SK-N-MC (cell line): ENCODE measurements around the gene TLR2.

Experiments used
- DNase-seq: peaks from one replicate; pipeline ENCODE4 v3.0.0-alpha.2; 2011; ENCODE audit warnings: low read depth, low spot score
- H3K27ac ChIP-seq: fragments of 200-600 bp; sonication (generic); 2 replicates; pipeline ENCODE4 v1.5.1; 2016; ENCODE audit warnings: mixed run types
- H3K36me3 ChIP-seq: fragments of 200-600 bp; sonication (generic); 2 replicates; pipeline ENCODE4 v1.6.1; 2017; ENCODE audit warnings: antibody characterized with exemption, low read length, mixed read lengths; ENCODE audit not compliant: insufficient read depth
- H3K4me3 ChIP-seq: fragments of 200-600 bp; sonication (generic); 2 replicates; pipeline ENCODE4 v1.5.1; 2016
- H3K9ac ChIP-seq: fragments of 200-600 bp; sonication (generic); 2 replicates; pipeline ENCODE4 v1.8.0; 2017; ENCODE audit warnings: mixed run types, mixed read lengths; ENCODE audit not compliant: insufficient read length
- H3K9me3 ChIP-seq: fragments of 200-600 bp; sonication (generic); 2 replicates; pipeline ENCODE4 v1.6.1; 2017; ENCODE audit warnings: low read depth, mild to moderate bottlenecking, antibody characterized with exemption, low read length, moderate library complexity, mixed read lengths
- EZH2 ChIP-seq: fragments of 200-600 bp; sonication (generic); IDR thresholded peaks from one replicate; pipeline ENCODE4 v1.6.1; 2017; ENCODE audit warnings: antibody characterized with exemption
- FOXP2 ChIP-seq: optimal IDR thresholded peaks from 2 replicates; pipeline ENCODE3; 2011; ENCODE audit warnings: mild to moderate bottlenecking, moderate library complexity; ENCODE audit not compliant: insufficient read depth; ENCODE audit errors: extremely low read length, control extremely low read depth
- POLR2AphosphoS5 ChIP-seq: IDR thresholded peaks from 2 replicates; pipeline ENCODE4 v1.6.1; 2012; ENCODE audit warnings: mild to moderate bottlenecking, low read depth, low read length, borderline replicate concordance

The TLR2 gene

GRCh38 chr4:153676486-153676885 lies 7.6 kb upstream of the TLR2 start:
- Histone ChIP-seq H3K9ac (no peak overlapping the region), H3K36me3 (no peaks in the 10 kb centered on the region), H3K9me3 (no peaks in the 10 kb centered on the region), H3K4me3 (no peak overlapping the region), H3K27ac (no peak overlapping the region)
- TF ChIP-seq EZH2 = no peak
- no peak for TF ChIP-seq FOXP2
- no peak for TF ChIP-seq POLR2AphosphoS5
- no peak for DNase-seq

DNA sequence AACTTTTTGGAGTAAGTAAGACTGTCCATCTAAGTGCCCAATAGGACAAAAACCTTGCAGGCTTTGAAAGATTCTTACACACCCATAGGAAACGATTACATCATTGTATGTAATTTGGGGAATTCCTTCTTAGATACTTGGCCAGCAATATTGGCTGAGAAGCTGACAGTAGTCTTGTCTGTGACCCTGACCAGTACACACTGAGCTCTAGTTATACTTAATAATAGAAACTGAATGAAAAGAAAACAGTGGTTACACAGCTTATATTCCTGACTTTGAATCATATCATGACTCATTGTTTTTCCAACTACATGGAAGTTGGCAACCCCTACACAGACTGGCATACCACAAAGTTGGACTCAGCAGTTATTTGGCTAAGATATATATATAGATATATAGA lies 7.1 kb upstream of the TLR2 start:
- H3K9me3 ChIP-seq = no peaks in the 10 kb centered on the region
- H3K36me3 ChIP-seq = no peaks in the 10 kb centered on the region
- H3K4me3 ChIP-seq = no peak overlapping the region
- H3K27ac ChIP-seq = no peak overlapping the region
- no peak overlapping the region for H3K9ac ChIP-seq
- TF ChIP-seq POLR2AphosphoS5 = no peak
- no peak for TF ChIP-seq FOXP2
- no peak for TF ChIP-seq EZH2
- no peak for DNase-seq

DNA sequence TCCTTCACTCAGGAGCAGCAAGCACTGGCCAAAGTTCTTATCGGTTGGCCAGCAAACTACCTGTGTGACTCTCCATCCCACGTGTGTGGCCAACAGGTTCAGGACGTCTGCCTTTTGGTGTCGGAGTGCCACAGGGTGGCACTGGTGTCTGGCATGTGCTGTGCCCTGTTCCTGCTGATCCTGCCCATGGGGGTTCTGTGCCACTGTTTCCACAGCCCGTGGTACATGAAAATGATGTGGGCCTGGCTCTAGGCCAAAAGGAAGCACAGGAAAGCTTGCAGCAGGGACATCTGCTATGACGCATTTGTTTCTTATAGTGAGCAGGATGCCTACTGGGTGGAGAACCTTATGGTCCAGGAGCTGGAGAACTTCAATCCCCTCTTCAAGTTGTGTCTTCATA lies 4.6 kb upstream of the TLR2 start:
- Histone ChIP-seq H3K4me3 (no peak overlapping the region), H3K27ac (no peak overlapping the region), H3K9ac (no peak overlapping the region), H3K36me3 (no peaks in the 10 kb centered on the region), H3K9me3 (no peaks in the 10 kb centered on the region)
- TF ChIP-seq POLR2AphosphoS5 = no peak
- no peak for TF ChIP-seq EZH2
- TF ChIP-seq FOXP2 = no peak
- DNase-seq = no peak

- TF ChIP-seq FOXP2 (no peak), POLR2AphosphoS5 (no peak), EZH2 (no peak)
- Histone ChIP-seq H3K9ac (no peak overlapping the region), H3K9me3 (peaks cover 7% of the 10 kb centered on the region; the same call in 1 of the 2 replicates), H3K36me3 (no peaks in the 10 kb centered on the region), H3K4me3 (no peak overlapping the region), H3K27ac (no peak overlapping the region)
- no peak for DNase-seq
Measured at GRCh38 chr4:153683763-153684181, 308 bp upstream of the TLR2 start.

GRCh38 chr4:153684971-153685371 lies 891 bp downstream of the TLR2 start:
- Histone ChIP-seq H3K9me3 (peaks cover 9% of the 10 kb centered on the region; the same call in 1 of the 2 replicates), H3K9ac (no peak overlapping the region), H3K4me3 (no peak overlapping the region), H3K36me3 (no peaks in the 10 kb centered on the region), H3K27ac (no peak overlapping the region)
- TF ChIP-seq EZH2 (no peak), POLR2AphosphoS5 (no peak), FOXP2 (no peak)
- no peak for DNase-seq

- TF ChIP-seq EZH2 = no peak
- TF ChIP-seq FOXP2 = no peak
- no peak for TF ChIP-seq POLR2AphosphoS5
- Histone ChIP-seq H3K9me3 (no peaks in the 10 kb centered on the region), H3K4me3 (no peak overlapping the region), H3K27ac (no peak overlapping the region), H3K36me3 (no peaks in the 10 kb centered on the region), H3K9ac (no peak overlapping the region)
- peak; percentile 24 for DNase-seq
Measured at GRCh38 chr4:153704522-153704921, 20.4 kb downstream of the TLR2 start.

- Histone ChIP-seq H3K9me3 (no peaks in the 10 kb centered on the region), H3K4me3 (no peak overlapping the region), H3K36me3 (no peaks in the 10 kb centered on the region), H3K27ac (no peak overlapping the region), H3K9ac (no peak overlapping the region)
- no peak for TF ChIP-seq EZH2
- TF ChIP-seq POLR2AphosphoS5 = no peak
- TF ChIP-seq FOXP2 = no peak
- no peak for DNase-seq
Measured at GRCh38 chr4:153705743-153706468, 21.8 kb downstream of the TLR2 start.

GRCh38 chr4:153706519-153706918 lies 22.4 kb downstream of the TLR2 start:
- Histone ChIP-seq H3K36me3 (no peaks in the 10 kb centered on the region), H3K4me3 (no peak overlapping the region), H3K9me3 (no peaks in the 10 kb centered on the region), H3K9ac (no peak overlapping the region), H3K27ac (no peak overlapping the region)
- no peak for DNase-seq
- no peak for TF ChIP-seq FOXP2
- no peak for TF ChIP-seq POLR2AphosphoS5
- no peak for TF ChIP-seq EZH2

DNA sequence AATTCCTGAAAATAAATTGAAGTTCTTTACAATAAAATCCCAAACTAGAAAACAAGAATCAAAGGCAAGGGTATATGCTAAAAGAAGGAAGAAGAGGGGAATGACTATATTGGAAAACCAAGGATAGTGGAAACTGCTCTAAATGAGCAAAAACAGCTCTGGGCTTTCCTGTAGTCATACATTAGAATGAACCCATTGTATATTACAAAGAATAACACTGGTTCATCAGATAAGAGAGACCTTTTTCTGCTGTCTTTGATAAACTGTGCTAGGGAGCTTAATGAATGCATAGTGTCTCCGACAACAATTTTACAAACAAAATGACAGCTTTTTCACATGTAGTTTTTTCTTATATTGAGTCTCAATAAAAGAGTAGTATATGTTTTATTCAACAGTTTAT lies 26.6 kb downstream of the TLR2 start:
- Histone ChIP-seq H3K4me3 (no peak overlapping the region), H3K9me3 (no peaks in the 10 kb centered on the region), H3K27ac (no peak overlapping the region), H3K9ac (no peak overlapping the region), H3K36me3 (no peaks in the 10 kb centered on the region)
- no peak for DNase-seq
- TF ChIP-seq EZH2 (no peak), POLR2AphosphoS5 (no peak), FOXP2 (no peak)
